HL-60 (cell line): Measurements from ENCODE around the gene HK1.

Source experiments
- DNase-seq, 2 experiments: peaks; one replicate each; pipeline ENCODE4 v3.0.0-alpha.2; 2010 to 2020; ENCODE audit warnings: low read depth in 1 of 2, low spot score in 1 of 2
- H3K27ac ChIP-seq: fragments of 250-450 bp; sonication (Bioruptor Pico); replicated peaks from 2 replicates; pipeline ENCODE4 v1.5.1; 2020; ENCODE audit warnings: mild to moderate bottlenecking, moderate library complexity
- H3K27me3 ChIP-seq: fragments of 250-450 bp; sonication (Bioruptor Pico); 2 replicates; pipeline ENCODE4 v1.5.1; 2021; ENCODE audit warnings: mild to moderate bottlenecking, moderate library complexity; ENCODE audit not compliant: insufficient read depth, poor library complexity, severe bottlenecking
- H3K4me3 ChIP-seq: replicated peaks from 2 replicates; pipeline ENCODE4 v1.5.1; 2011; ENCODE audit warnings: mild to moderate bottlenecking, control low read depth, low read length; ENCODE audit not compliant: insufficient read depth
- GABPA ChIP-seq: IDR thresholded peaks from 2 replicates; pipeline ENCODE4 v1.6.1; 2012; ENCODE audit warnings: low read depth
- POLR2AphosphoS5 ChIP-seq: IDR thresholded peaks from 2 replicates; pipeline ENCODE4 v1.6.1; 2012; ENCODE audit warnings: low read depth
- SPI1 ChIP-seq: IDR thresholded peaks from 2 replicates; pipeline ENCODE4 v1.6.1; 2012; ENCODE audit warnings: low read depth, mild to moderate bottlenecking, borderline replicate concordance
- TF ChIP-seq, protein P1 (sequence below): IDR thresholded peaks from one replicate; pipeline ENCODE4 v1.5.1; 2011; ENCODE audit warnings: low read length, control low read depth, inconsistent platforms; ENCODE audit not compliant: insufficient read depth
- TF ChIP-seq, protein P2 (sequence below): IDR thresholded peaks from 2 replicates; pipeline ENCODE4 v1.6.1; 2012; ENCODE audit warnings: low read depth; ENCODE audit not compliant: insufficient replicate concordance

Gene HK1

GRCh38 chr10:69318867-69319727, 40.8 kb downstream of the HK1 start:
- Histone ChIP-seq H3K27me3 (no peaks in the 10 kb centered on the region), H3K4me3 (peak overlapping the region; percentile 87), H3K27ac (no peak overlapping the region)
- no peak for TF ChIP-seq GABPA
- TF ChIP-seq, protein P1, sequence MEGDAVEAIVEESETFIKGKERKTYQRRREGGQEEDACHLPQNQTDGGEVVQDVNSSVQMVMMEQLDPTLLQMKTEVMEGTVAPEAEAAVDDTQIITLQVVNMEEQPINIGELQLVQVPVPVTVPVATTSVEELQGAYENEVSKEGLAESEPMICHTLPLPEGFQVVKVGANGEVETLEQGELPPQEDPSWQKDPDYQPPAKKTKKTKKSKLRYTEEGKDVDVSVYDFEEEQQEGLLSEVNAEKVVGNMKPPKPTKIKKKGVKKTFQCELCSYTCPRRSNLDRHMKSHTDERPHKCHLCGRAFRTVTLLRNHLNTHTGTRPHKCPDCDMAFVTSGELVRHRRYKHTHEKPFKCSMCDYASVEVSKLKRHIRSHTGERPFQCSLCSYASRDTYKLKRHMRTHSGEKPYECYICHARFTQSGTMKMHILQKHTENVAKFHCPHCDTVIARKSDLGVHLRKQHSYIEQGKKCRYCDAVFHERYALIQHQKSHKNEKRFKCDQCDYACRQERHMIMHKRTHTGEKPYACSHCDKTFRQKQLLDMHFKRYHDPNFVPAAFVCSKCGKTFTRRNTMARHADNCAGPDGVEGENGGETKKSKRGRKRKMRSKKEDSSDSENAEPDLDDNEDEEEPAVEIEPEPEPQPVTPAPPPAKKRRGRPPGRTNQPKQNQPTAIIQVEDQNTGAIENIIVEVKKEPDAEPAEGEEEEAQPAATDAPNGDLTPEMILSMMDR, result no peak
- TF ChIP-seq, protein P2, sequence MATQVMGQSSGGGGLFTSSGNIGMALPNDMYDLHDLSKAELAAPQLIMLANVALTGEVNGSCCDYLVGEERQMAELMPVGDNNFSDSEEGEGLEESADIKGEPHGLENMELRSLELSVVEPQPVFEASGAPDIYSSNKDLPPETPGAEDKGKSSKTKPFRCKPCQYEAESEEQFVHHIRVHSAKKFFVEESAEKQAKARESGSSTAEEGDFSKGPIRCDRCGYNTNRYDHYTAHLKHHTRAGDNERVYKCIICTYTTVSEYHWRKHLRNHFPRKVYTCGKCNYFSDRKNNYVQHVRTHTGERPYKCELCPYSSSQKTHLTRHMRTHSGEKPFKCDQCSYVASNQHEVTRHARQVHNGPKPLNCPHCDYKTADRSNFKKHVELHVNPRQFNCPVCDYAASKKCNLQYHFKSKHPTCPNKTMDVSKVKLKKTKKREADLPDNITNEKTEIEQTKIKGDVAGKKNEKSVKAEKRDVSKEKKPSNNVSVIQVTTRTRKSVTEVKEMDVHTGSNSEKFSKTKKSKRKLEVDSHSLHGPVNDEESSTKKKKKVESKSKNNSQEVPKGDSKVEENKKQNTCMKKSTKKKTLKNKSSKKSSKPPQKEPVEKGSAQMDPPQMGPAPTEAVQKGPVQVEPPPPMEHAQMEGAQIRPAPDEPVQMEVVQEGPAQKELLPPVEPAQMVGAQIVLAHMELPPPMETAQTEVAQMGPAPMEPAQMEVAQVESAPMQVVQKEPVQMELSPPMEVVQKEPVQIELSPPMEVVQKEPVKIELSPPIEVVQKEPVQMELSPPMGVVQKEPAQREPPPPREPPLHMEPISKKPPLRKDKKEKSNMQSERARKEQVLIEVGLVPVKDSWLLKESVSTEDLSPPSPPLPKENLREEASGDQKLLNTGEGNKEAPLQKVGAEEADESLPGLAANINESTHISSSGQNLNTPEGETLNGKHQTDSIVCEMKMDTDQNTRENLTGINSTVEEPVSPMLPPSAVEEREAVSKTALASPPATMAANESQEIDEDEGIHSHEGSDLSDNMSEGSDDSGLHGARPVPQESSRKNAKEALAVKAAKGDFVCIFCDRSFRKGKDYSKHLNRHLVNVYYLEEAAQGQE, result no peak
- no peak for TF ChIP-seq POLR2AphosphoS5
- no peak for TF ChIP-seq SPI1
- peak in 1 of 2 experiments; percentile 9 for DNase-seq

DNA sequence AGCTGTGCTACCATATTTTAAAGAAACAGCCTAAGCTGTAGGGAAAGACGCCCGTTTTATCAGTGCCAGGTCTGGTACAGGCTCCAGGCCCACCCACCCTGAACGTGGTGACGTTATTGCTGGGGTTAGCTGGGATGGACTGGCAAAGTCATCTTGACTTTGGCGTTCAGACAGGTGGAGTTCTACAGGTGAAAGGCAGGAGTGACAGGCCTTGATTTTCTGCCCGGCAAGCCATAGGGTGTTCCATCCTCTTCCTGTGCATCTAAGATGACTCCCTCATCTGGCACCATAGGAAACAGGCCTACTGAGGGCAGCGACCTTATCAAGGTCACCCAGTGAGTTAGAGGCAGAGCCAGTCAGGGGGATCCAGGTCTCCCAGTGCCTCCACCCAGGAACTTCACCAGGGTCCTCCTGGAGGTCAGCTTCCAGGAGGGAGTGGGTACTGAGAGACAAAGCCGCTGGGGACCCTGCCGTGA, 41.6 kb downstream of the HK1 start:
- Histone ChIP-seq H3K4me3 (peak overlapping the region; percentile 87), H3K27me3 (no peaks in the 10 kb centered on the region), H3K27ac (no peak overlapping the region)
- DNase-seq, result no peak
- TF ChIP-seq POLR2AphosphoS5, result no peak
- no peak for TF ChIP-seq SPI1
- TF ChIP-seq, protein P2, result no peak
- TF ChIP-seq, protein P1, result no peak
- no peak for TF ChIP-seq GABPA

DNA sequence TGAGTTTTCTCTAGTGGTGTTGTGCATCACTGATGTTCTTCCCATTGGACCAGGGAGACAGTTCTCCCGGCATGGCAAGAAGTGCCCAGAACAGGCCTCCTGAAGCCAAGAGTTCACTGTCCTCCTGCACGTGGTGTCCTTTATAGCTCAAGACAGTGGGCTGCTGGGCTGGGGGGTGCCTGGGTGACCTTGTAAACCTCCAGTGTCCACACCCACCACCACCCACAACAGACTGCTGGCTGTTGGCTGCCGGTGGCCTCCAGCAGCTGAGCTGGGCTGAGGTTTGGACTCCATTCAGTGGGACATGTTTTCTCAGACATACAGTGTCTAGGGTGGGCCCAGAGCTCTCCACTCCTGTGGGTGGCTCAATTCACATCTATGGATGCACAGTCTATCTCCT, 42.2 kb downstream of the HK1 start:
- DNase-seq, result no peak
- H3K4me3 ChIP-seq, result no peak overlapping the region
- no peak for TF ChIP-seq GABPA
- no peak overlapping the region for H3K27ac ChIP-seq
- no peaks in the 10 kb centered on the region for H3K27me3 ChIP-seq

DNA sequence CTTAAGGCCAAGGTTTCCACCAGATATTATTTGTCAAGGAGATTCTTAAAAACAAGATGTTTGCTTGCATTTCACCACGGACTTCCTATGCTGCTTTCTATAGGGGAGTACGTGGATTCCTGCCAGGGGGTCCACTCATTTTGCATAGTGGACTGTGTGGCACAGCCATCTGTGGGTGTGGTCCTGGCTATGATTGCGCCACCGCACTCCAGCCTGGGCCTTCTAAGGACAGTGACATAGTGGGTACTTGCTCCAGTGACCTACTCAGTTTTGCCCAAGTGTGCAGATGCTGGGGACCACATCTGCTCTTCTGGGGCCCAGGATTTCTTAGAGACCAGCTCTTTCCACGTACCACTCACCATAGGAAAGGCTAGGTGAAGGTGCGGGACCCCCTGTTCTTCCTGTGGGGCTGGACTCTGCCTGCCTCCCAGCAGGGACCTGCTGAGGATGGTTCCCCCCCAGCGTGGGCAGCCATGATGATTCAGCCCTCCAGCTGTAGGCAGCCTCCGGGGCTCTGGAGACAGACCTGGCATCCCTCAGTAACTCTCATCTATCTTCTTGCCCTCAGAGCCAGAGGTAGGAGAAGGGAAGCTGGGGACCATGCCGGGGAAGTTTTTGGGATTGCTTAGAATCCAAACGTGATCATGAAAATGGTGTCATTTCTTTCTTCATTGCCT, 42.9 kb downstream of the HK1 start:
- no peak for DNase-seq
- Histone ChIP-seq H3K4me3 (no peak overlapping the region), H3K27me3 (no peaks in the 10 kb centered on the region), H3K27ac (no peak overlapping the region)
- TF ChIP-seq GABPA (no peak), POLR2AphosphoS5 (no peak), SPI1 (no peak)
- TF ChIP-seq, protein P1, result no peak
- TF ChIP-seq, protein P2, result no peak
